H9 (cell line): Measurements from ENCODE around the gene TSPEAR. TPM values are rescaled to one million over a fixed set of nuclear protein-coding genes. Genes with fewer than 3 reads are reported as not detected.
A peak's percentile ranks its signal among the peaks of the same experiment; 100 is the strongest.
"Not testable (repeated sequence)": the region's sequence is repeated elsewhere in the genome, so short reads cannot be mapped to it uniquely, and the experiment has no call there.

Experiments used
- DNase-seq: peaks from one replicate; pipeline ENCODE4 v3.0.0-alpha.2; 2017
- H2AFZ ChIP-seq: one replicate; pipeline ENCODE4 v1.6.1; 2013; ENCODE audit warnings: mild to moderate bottlenecking, low read length, control low read depth, moderate library complexity
- H2AK5ac ChIP-seq: 2 replicates; pipeline ENCODE4 v1.6.1; 2013; ENCODE audit warnings: low read length, control low read depth, mixed read lengths; ENCODE audit not compliant: insufficient read length
- H2BK120ac ChIP-seq: one replicate; pipeline ENCODE4 v1.6.1; 2013; ENCODE audit warnings: low read depth, mild to moderate bottlenecking, low read length, control low read depth, inconsistent platforms; ENCODE audit not compliant: poor library complexity, severe bottlenecking
- H2BK12ac ChIP-seq: 2 replicates; pipeline ENCODE4 v1.6.1; 2013; ENCODE audit warnings: low read length, control low read depth, mixed read lengths, low read depth; ENCODE audit not compliant: insufficient read length
- H2BK15ac ChIP-seq: 2 replicates; pipeline ENCODE4 v1.6.1; 2013; ENCODE audit warnings: low read depth, low read length, control low read depth
- H2BK20ac ChIP-seq: one replicate; pipeline ENCODE4 v1.6.1; 2013; ENCODE audit warnings: low read depth, mild to moderate bottlenecking, low read length, control low read depth, inconsistent platforms; ENCODE audit not compliant: poor library complexity, severe bottlenecking
- H2BK5ac ChIP-seq: 2 replicates; pipeline ENCODE4 v1.6.1; 2013; ENCODE audit warnings: low read length, control low read depth, mixed read lengths; ENCODE audit not compliant: insufficient read length
- H3K14ac ChIP-seq: 2 replicates; pipeline ENCODE4 v1.6.1; 2013; ENCODE audit warnings: low read length, control low read depth; ENCODE audit not compliant: insufficient read depth
- H3K18ac ChIP-seq: 2 replicates; pipeline ENCODE4 v1.6.1; 2013; ENCODE audit warnings: low read depth, mild to moderate bottlenecking, mixed read lengths, low read length, control low read depth; ENCODE audit not compliant: insufficient read length
- H3K23ac ChIP-seq: 2 replicates; pipeline ENCODE4 v1.6.1; 2013; ENCODE audit warnings: low read length, control low read depth, mixed read lengths, low read depth; ENCODE audit not compliant: insufficient read length
- H3K23me2 ChIP-seq: 2 replicates; pipeline ENCODE4 v1.6.1; 2013; ENCODE audit warnings: low read depth, mild to moderate bottlenecking, mixed read lengths, low read length, control low read depth; ENCODE audit not compliant: insufficient read length, poor library complexity, severe bottlenecking
- H3K27ac ChIP-seq: 2 replicates; pipeline ENCODE4 v1.5.1; 2013; ENCODE audit warnings: low read length, control low read depth, mixed read lengths, low read depth; ENCODE audit not compliant: insufficient read length
- H3K27me3 ChIP-seq: 2 replicates; pipeline ENCODE4 v1.6.1; 2013; ENCODE audit warnings: low read length, control low read depth, inconsistent platforms; ENCODE audit not compliant: insufficient read depth
- H3K4ac ChIP-seq: 2 replicates; pipeline ENCODE4 v1.6.1; 2013; ENCODE audit warnings: low read depth, mild to moderate bottlenecking, control low read depth, inconsistent platforms, low read length, moderate library complexity
- H3K4me1 ChIP-seq: 2 replicates; pipeline ENCODE4 v1.6.1; 2013; ENCODE audit warnings: low read length, control low read depth, inconsistent platforms; ENCODE audit not compliant: insufficient read depth
- H3K4me2 ChIP-seq: 2 replicates; pipeline ENCODE4 v1.6.1; 2013; ENCODE audit warnings: low read length, control low read depth, mixed read lengths; ENCODE audit not compliant: insufficient read length, insufficient read depth
- H3K56ac ChIP-seq: 2 replicates; pipeline ENCODE4 v1.6.1; 2013; ENCODE audit warnings: low read depth, mild to moderate bottlenecking, mixed read lengths, low read length, control low read depth; ENCODE audit not compliant: insufficient read length
- H3K79me1 ChIP-seq: 2 replicates; pipeline ENCODE4 v1.6.1; 2013; ENCODE audit warnings: low read depth, mild to moderate bottlenecking, moderate library complexity, low read length, control low read depth, inconsistent platforms; ENCODE audit not compliant: insufficient read depth, poor library complexity, severe bottlenecking
- H3K79me2 ChIP-seq: 2 replicates; pipeline ENCODE4 v1.6.1; 2013; ENCODE audit warnings: low read length, control low read depth, inconsistent platforms; ENCODE audit not compliant: insufficient read depth
- H3K9ac ChIP-seq: 2 replicates; pipeline ENCODE4 v1.6.1; 2013; ENCODE audit warnings: low read length, control low read depth, mixed read lengths; ENCODE audit not compliant: insufficient read length; ENCODE audit errors: extremely low read depth
- H3K9me3 ChIP-seq: one replicate; pipeline ENCODE4 v1.6.1; 2013; ENCODE audit warnings: low read depth, low read length, inconsistent platforms; ENCODE audit not compliant: control insufficient read depth
- H3T11ph ChIP-seq: one replicate; pipeline ENCODE4 v1.6.1; 2013; ENCODE audit warnings: mild to moderate bottlenecking, low read length, control low read depth, inconsistent platforms
- H4K20me1 ChIP-seq: one replicate; pipeline ENCODE4 v1.6.1; 2013; ENCODE audit not compliant: control insufficient read depth, insufficient read length, insufficient read depth
- H4K5ac ChIP-seq: 2 replicates; pipeline ENCODE4 v1.6.1; 2013; ENCODE audit warnings: low read depth, mild to moderate bottlenecking, mixed read lengths, low read length, control low read depth; ENCODE audit not compliant: insufficient read length
- H4K8ac ChIP-seq: replicated peaks from 2 replicates; pipeline ENCODE4 v1.6.1; 2013; ENCODE audit warnings: low read length, control low read depth, mixed read lengths, low read depth; ENCODE audit not compliant: insufficient read length
- H4K91ac ChIP-seq: 2 replicates; pipeline ENCODE4 v1.6.1; 2013; ENCODE audit warnings: low read depth, mild to moderate bottlenecking, moderate library complexity, mixed read lengths, low read length, control low read depth; ENCODE audit not compliant: insufficient read length
- H3K27ac Mint-ChIP-seq, 3 experiments: 2 replicates in 2 of 3; 3 replicates in 1 of 3; pipeline ENCODE4 v1.8.0; 2020 to 2021; ENCODE audit warnings: mixed read lengths in 3 of 3, mild to moderate bottlenecking in 1 of 3, moderate library complexity in 1 of 3
- H3K27me3 Mint-ChIP-seq: 2 replicates; pipeline ENCODE4 v1.8.0; 2021; ENCODE audit warnings: low read depth, mild to moderate bottlenecking, moderate library complexity, mixed read lengths
- H3K36me3 Mint-ChIP-seq, 3 experiments: 2 replicates in 2 of 3; 3 replicates in 1 of 3; pipeline ENCODE4 v1.8.0; 2020 to 2021; ENCODE audit warnings: low read depth in 3 of 3, mixed read lengths in 3 of 3; ENCODE audit not compliant: insufficient read depth in 1 of 3
- H3K4me1 Mint-ChIP-seq, 2 experiments: 2 replicates each; pipeline ENCODE4 v1.8.0; 2020; ENCODE audit warnings: mixed read lengths in 2 of 2
- H3K4me3 Mint-ChIP-seq, 2 experiments: 2 replicates in 1 of 2; 3 replicates in 1 of 2; pipeline ENCODE4 v1.8.0; 2020 to 2021; ENCODE audit warnings: mild to moderate bottlenecking in 2 of 2, mixed read lengths in 2 of 2, moderate library complexity in 1 of 2
- H3K9me3 Mint-ChIP-seq, 2 experiments: 2 replicates in 1 of 2; 3 replicates in 1 of 2; pipeline ENCODE4 v1.8.0; 2020; ENCODE audit warnings: mild to moderate bottlenecking in 2 of 2, mixed read lengths in 2 of 2, moderate library complexity in 1 of 2
- WGBS: extraction: QIAGEN DNeasy Blood & Tissue Kit; methylation state at CpG from one replicate; pipeline ENCODE4 v1.1.7; 2013; ENCODE audit warnings: missing lambda C conversion rate, low lambda C conversion rate, mixed read lengths; ENCODE audit not compliant: insufficient read length; ENCODE audit errors: extremely low coverage; 5-methylcytosine and 5-hydroxymethylcytosine counted together
- total RNA-seq: library from RNA; stranded (reverse); gene quantifications from 2 replicates; pipeline ENCODE4 v1.2.1, GENCODE V29; 2021

Gene TSPEAR
- total RNA-seq, 1 experiment from 2014 or later = 1.3 TPM

DNA sequence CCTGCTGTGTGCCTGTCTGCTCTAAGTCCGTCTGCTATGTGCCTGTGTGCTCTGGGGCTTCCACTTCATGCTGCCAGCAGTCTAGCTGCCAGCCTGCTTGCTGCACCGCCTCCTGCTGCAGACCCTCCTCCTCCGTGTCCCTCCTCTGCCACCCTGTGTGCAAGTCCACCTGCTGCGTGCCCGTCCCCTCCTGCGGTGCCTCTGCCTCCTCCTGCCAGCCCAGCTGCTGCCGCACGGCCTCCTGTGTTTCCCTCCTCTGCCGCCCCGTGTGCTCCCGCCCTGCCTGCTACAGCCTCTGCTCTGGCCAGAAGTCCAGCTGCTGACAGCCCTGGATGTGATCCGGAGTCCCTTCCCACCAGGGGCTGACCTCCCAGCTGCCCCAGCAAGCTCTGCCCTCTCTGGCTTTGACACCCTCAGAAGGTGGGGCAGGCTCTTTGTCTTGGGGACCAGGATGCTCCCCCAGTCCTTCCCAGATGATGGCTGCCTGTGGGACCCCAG is 73.5 kb downstream of the TSPEAR start:
- H3K4me3 Mint-ChIP-seq, H3K4ac ChIP-seq, H2AK5ac ChIP-seq: not testable (repeated sequence)

More for the DNA sequence above, 73.5 kb downstream of the TSPEAR start:
- H2BK12ac ChIP-seq, H3K18ac ChIP-seq, H3K79me2 ChIP-seq, H3K56ac ChIP-seq, H4K5ac ChIP-seq, H2BK15ac ChIP-seq, H3K9me3 ChIP-seq, H3K79me1 ChIP-seq, H3K9me3 Mint-ChIP-seq, H3K23ac ChIP-seq, H2BK5ac ChIP-seq, H4K20me1 ChIP-seq, H3K36me3 Mint-ChIP-seq, H4K8ac ChIP-seq, H2BK120ac ChIP-seq, H3K4me1 ChIP-seq, H3K23me2 ChIP-seq, H3T11ph ChIP-seq, H3K4me2 ChIP-seq, H3K27me3 ChIP-seq, H3K9ac ChIP-seq, H2BK20ac ChIP-seq, DNase-seq, H3K14ac ChIP-seq, H3K27ac ChIP-seq, H2AFZ ChIP-seq, H4K91ac ChIP-seq: not testable (repeated sequence)
- Mint-ChIP-seq H3K27me3 (peaks cover 10% of the 10 kb centered on the region), H3K4me1 (peaks cover 9 to 11% of the 10 kb centered on the region in 2 experiments), H3K27ac (peak overlapping the region in 1 of 3 experiments; percentile 80; a peak in 2 of 7 replicates)
- no CpG with 5 or more reads among the region's 12 CpGs for WGBS
